GM04504 (cell line): ENCODE results near the gene GOLGA5.
"Not testable (repeated sequence)": the region's sequence is repeated elsewhere in the genome, so short reads cannot be mapped to it uniquely, and the experiment has no call there.

Experiments
- DNase-seq: peaks from one replicate; pipeline ENCODE4 v3.0.0-alpha.2; 2012; ENCODE audit warnings: low read depth

The GOLGA5 gene, protein sequence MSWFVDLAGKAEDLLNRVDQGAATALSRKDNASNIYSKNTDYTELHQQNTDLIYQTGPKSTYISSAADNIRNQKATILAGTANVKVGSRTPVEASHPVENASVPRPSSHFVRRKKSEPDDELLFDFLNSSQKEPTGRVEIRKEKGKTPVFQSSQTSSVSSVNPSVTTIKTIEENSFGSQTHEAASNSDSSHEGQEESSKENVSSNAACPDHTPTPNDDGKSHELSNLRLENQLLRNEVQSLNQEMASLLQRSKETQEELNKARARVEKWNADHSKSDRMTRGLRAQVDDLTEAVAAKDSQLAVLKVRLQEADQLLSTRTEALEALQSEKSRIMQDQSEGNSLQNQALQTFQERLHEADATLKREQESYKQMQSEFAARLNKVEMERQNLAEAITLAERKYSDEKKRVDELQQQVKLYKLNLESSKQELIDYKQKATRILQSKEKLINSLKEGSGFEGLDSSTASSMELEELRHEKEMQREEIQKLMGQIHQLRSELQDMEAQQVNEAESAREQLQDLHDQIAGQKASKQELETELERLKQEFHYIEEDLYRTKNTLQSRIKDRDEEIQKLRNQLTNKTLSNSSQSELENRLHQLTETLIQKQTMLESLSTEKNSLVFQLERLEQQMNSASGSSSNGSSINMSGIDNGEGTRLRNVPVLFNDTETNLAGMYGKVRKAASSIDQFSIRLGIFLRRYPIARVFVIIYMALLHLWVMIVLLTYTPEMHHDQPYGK

DNA sequence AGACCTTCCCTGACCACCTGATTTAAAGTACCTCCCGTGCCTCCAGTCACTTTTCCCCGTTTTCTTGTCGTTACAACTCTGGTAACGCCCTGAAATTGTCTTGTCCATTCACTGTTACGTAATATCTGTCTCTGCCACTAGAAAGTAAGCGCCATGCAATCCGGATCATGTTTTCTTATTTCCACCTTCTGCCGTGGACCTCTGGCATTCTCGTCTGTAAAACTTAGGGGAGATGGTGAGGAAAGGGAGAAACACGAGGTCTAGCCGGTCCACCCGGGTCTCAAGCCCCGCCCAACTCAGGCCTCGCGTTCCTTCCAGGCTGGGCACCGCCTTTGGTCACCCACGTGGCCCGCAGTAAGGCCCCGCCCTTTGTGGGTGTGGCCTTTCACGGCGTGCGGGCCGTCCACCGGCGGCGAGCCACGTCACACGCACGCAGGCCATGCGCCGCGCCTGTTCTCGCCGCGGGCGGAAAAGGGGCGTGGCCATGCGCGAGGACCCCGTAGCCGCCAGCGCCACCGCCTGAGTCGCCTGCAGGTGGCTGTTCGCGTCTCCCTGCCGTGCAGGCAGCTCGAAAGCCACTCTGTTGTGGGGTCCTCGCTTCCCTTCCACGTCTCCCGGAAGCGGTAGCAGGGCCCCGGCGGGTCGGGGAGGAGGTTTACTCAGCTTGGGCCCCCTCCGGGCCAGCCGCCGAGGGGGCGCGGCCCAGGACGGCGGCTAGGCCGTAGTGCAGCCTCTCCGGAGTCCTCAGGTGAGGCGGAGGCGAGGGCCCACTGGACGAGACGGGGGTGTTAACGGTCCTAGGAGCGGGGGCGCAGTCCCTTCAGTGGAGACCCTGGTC is at the start of gene GOLGA5:
Gene GOLGA5 (plus strand): TSS at position 597 of the 838 bp plus-strand sequence. CDS start 3,133 bp downstream, outside the sequence.
- DNase-seq, result peak; percentile 96

DNA sequence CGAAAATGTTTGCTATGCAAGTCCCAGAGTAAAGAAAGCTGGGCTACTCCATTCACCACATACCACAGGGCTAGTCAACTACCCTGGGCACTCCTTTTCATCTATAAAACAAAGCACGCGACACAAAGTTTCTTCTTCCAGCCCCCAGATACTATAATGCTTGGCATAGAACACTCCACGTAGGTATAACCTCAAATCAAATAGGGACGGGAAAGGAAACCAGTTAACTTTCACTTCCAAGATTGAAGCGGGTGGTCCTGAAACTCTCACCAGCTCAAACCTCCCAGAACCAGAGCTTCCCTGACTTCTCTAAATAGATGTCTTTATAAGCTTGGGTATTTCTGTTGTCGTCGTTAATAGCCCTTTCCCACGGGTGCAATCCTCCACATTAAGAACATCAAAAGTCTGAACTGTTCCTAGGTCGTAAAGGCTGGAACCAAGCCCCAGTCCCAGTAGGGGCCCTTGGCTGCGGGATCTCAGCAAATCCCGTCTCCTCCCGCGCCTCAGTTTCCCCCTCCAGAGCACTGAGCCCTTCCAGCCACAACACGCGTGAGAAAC is 46.3 kb upstream of the GOLGA5 start:
- peak; percentile 16 for DNase-seq

DNA sequence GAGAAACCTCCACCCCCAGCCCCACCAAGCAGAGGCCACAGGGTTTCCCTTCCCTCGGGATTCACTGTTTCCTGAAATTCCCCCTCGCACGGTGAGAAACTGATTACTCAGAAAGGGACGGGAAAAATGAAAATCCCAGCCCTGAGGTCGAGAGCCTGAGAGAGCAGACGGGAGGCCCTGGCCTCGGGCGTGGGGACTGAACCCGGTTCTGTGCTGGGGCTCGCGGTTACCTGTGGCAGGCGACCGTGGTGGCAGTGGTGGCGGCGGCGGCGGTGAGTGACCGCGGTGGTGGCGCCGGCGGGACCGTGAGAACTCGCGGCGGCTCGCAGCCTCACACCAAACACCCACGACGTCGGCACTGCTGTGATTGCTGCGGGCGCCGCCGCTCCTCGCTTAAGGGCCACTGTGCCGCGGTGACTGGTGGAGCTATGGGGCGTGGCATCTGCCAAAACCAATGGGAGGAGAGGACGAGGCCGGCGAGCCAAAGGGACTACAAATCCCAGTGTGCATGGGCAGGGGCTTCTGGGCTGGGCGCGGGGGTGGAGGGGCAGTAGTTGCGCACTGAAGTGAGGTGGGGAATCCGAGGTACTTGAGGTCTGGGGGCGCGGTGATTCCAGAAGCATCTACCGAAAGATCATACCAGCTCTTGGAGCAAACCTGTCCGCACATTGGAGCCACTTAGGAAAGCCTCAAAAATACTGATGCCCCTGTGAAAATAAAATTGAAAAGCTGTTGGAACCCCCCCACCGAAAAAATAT is 45.7 kb upstream of the GOLGA5 start, which contains the start of gene LGMN:
Gene LGMN (minus strand): TSS at position 369 of the 758 bp plus-strand sequence. CDS start 15,841 bp downstream, outside the sequence.
- peak; percentile 81 for DNase-seq

- not testable (repeated sequence) for DNase-seq
These were observed 43.8 kb upstream of the GOLGA5 start for GRCh38 chr14:92750222-92750728.

GRCh38 chr14:92750994-92751400 is 43.1 kb upstream of the GOLGA5 start:
- no peak for DNase-seq

- DNase-seq, result no peak
These were observed 42.3 kb upstream of the GOLGA5 start for GRCh38 chr14:92751819-92752218.

- DNase-seq, result no peak
These were observed 40.9 kb upstream of the GOLGA5 start for GRCh38 chr14:92753250-92753649.

DNA sequence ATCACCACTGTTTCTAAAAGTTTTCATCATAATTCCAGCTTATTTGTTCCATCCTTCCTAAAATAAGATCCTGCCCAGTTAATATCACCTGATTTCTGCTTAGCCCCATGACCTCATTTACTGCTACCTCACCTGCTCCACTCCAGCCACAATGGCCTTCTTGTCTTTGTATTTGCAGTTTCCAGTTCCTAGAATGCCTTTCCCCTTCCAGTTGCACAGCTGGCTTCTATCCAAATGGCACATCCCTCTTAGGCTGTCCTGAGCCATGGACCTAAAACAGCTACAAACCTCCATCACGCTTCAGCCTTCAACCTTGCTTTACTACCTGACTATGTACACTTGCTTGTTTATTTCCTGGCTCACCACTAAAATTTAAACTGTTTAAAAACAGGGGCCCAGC is 39.1 kb upstream of the GOLGA5 start:
- no peak for DNase-seq

GRCh38 chr14:92755495-92755894 is 38.6 kb upstream of the GOLGA5 start:
- DNase-seq, result no peak

DNA sequence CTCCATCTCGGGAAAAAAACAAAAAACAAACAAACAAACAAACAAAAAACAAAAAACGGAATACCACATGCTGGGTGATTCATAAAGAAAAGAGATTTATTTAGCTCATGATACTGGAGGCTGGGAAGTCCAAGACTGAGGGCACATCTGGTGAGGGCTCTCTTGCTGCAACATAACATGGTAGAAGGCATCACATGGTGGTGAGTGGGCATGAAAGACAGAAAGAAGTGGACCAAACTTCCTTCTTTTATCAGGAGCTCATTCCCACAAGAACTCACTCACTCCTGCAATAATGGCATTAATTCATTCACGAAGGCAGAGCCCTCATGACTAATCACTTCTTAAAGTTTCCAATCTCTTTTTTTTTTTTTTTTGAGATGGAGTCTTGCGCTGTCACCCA is 37.7 kb upstream of the GOLGA5 start:
- no peak for DNase-seq

DNA sequence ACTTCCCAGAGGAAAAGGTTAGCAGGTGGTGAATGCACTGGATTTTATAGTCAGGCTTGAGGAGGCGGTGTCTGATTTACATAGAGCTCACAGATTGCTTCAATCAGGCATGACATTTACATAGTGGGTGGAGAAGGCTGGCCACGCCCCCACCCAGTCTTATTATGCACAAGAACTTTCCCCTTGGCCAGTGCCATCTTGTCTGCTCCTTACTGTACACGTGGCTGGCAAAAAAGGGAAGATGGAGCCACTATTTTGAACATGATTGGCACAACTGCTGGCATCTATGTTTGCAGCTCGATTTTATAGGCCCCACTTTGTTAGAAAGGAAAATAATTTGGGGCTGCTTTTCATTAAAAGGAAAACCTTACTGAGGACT is 34.8 kb upstream of the GOLGA5 start:
- peak; percentile 9 for DNase-seq

- no peak for DNase-seq
These were observed 34.2 kb upstream of the GOLGA5 start for GRCh38 chr14:92759679-92760523.

- no peak for DNase-seq
These were observed 33.6 kb upstream of the GOLGA5 start for GRCh38 chr14:92760524-92760805.

- not testable (repeated sequence) for DNase-seq
These were observed 30.2 kb upstream of the GOLGA5 start for GRCh38 chr14:92763666-92764631.

GRCh38 chr14:92768236-92768635 is 25.9 kb upstream of the GOLGA5 start:
- DNase-seq, result not testable (repeated sequence)

DNA sequence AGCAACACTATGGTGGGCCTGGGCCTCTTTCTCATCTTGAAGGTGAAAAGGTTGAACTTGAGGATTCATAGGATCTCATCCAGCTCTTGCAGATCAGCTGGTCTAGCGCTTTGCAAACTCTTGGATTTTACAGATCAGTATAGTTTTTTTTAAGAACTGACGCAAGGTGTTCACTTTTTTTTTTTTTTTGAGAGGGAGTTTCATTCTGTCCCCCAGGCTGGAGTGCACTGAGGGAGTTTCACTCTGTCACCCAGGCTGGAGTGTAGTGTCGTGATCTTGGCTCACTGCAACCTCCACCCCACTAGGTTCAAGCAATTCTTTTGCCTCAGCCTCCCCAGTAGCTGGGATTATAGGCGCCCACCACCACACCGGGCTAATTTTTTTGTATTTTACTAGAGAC is 25.3 kb upstream of the GOLGA5 start:
- DNase-seq, result no peak

GRCh38 chr14:92770484-92770883 is 23.6 kb upstream of the GOLGA5 start:
- no peak for DNase-seq

GRCh38 chr14:92774572-92774971 is 19.5 kb upstream of the GOLGA5 start:
- no peak for DNase-seq

DNA sequence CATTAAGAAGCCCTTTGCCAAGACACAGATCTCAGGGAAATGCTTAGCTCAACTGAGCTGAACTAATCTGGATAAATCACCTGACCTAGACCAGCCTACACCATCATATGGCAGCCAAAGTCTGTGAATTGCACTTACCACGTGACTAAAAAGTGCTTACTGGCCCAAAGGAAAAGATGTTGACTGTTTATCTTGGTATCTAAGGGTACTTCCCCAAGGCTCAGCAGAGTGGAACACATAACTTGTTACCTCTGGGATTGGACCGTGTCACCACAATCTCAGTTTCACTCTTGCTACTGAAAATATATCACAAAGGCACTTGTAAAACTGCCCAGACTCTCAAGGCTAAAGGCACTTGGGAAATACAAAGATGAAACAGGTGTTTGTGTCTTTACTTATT is 18.8 kb upstream of the GOLGA5 start:
- not testable (repeated sequence) for DNase-seq
